Measurements from ENCODE around the gene RNASE3. TPM values are rescaled to one million over a fixed set of nuclear protein-coding genes. Genes with fewer than 3 reads are reported as not detected.
"Not testable (repeated sequence)": the region's sequence is repeated elsewhere in the genome, so short reads cannot be mapped to it uniquely, and the experiment has no call there.

Gene RNASE3
- total RNA-seq, 1 donor from 2014 or later = not detected

GRCh38 chr14:20904393-20905029, 13.3 kb downstream of the RNASE3 start:
- H3K27ac Mint-ChIP-seq (ENCODE audit: unreplicated experiment) = no peak overlapping the region
- H3K4me3 Mint-ChIP-seq (ENCODE audit: unreplicated experiment) = no peak overlapping the region
- no peak for DNase-seq
- H3K27me3 Mint-ChIP-seq (ENCODE audit: unreplicated experiment) = peaks cover 1% of the 10 kb centered on the region
- H3K9me3 Mint-ChIP-seq (ENCODE audit: unreplicated experiment) = no peaks in the 10 kb centered on the region
- H3K4me1 Mint-ChIP-seq (ENCODE audit: low read depth, unreplicated experiment) = no peaks in the 10 kb centered on the region
- H3K36me3 Mint-ChIP-seq (ENCODE audit: unreplicated experiment) = no peaks in the 10 kb centered on the region
- no peak for TF ChIP-seq CTCF (IDR thresholded peaks at IDR 0.05; ENCODE audit: partially characterized antibody, unreplicated experiment)

GRCh38 chr14:20905676-20906075, 14.5 kb downstream of the RNASE3 start:
- no peak for DNase-seq
- no peak overlapping the region for H3K27ac Mint-ChIP-seq (ENCODE audit: unreplicated experiment)
- no peak for TF ChIP-seq CTCF (IDR thresholded peaks at IDR 0.05; ENCODE audit: partially characterized antibody, unreplicated experiment)
- H3K36me3 Mint-ChIP-seq (ENCODE audit: unreplicated experiment) = no peaks in the 10 kb centered on the region
- no peaks in the 10 kb centered on the region for H3K4me1 Mint-ChIP-seq (ENCODE audit: low read depth, unreplicated experiment)
- H3K4me3 Mint-ChIP-seq (ENCODE audit: unreplicated experiment) = no peak overlapping the region
- H3K27me3 Mint-ChIP-seq (ENCODE audit: unreplicated experiment) = no peaks in the 10 kb centered on the region
- peaks cover 3% of the 10 kb centered on the region for H3K9me3 Mint-ChIP-seq (ENCODE audit: unreplicated experiment)

- no peak for TF ChIP-seq CTCF (IDR thresholded peaks at IDR 0.05; ENCODE audit: partially characterized antibody, unreplicated experiment)
- Mint-ChIP-seq H3K27ac (ENCODE audit: unreplicated experiment) (no peak overlapping the region), H3K4me1 (ENCODE audit: low read depth, unreplicated experiment) (no peaks in the 10 kb centered on the region), H3K36me3 (ENCODE audit: unreplicated experiment) (no peaks in the 10 kb centered on the region), H3K27me3 (ENCODE audit: unreplicated experiment) (no peaks in the 10 kb centered on the region), H3K9me3 (ENCODE audit: unreplicated experiment) (peaks cover 3% of the 10 kb centered on the region), H3K4me3 (ENCODE audit: unreplicated experiment) (no peak overlapping the region)
- DNase-seq = no peak
Measured at GRCh38 chr14:20907214-20907613, 16.0 kb downstream of the RNASE3 start.

- not testable (repeated sequence) for H3K4me3 Mint-ChIP-seq (ENCODE audit: unreplicated experiment); H3K9me3 Mint-ChIP-seq (ENCODE audit: unreplicated experiment); H3K27me3 Mint-ChIP-seq (ENCODE audit: unreplicated experiment); H3K36me3 Mint-ChIP-seq (ENCODE audit: unreplicated experiment); DNase-seq; H3K4me1 Mint-ChIP-seq (ENCODE audit: low read depth, unreplicated experiment); H3K27ac Mint-ChIP-seq (ENCODE audit: unreplicated experiment)
Measured at GRCh38 chr14:20910822-20911221, 19.6 kb downstream of the RNASE3 start.

- not testable (repeated sequence) for H3K27ac Mint-ChIP-seq (ENCODE audit: unreplicated experiment); H3K27me3 Mint-ChIP-seq (ENCODE audit: unreplicated experiment)
Measured at GRCh38 chr14:20919038-20919756, 28.0 kb downstream of the RNASE3 start.

GRCh38 chr14:20923766-20924297, 32.6 kb downstream of the RNASE3 start:
- H3K4me1 Mint-ChIP-seq (ENCODE audit: low read depth, unreplicated experiment); H3K27me3 Mint-ChIP-seq (ENCODE audit: unreplicated experiment); H3K27ac Mint-ChIP-seq (ENCODE audit: unreplicated experiment); DNase-seq; H3K36me3 Mint-ChIP-seq (ENCODE audit: unreplicated experiment); H3K9me3 Mint-ChIP-seq (ENCODE audit: unreplicated experiment); H3K4me3 Mint-ChIP-seq (ENCODE audit: unreplicated experiment): not testable (repeated sequence)

More at GRCh38 chr14:20919038-20919756, 28.0 kb downstream of the RNASE3 start:
- not testable (repeated sequence) for H3K4me3 Mint-ChIP-seq (ENCODE audit: unreplicated experiment); DNase-seq; H3K4me1 Mint-ChIP-seq (ENCODE audit: low read depth, unreplicated experiment); H3K36me3 Mint-ChIP-seq (ENCODE audit: unreplicated experiment); H3K9me3 Mint-ChIP-seq (ENCODE audit: unreplicated experiment)
